ENCODE results near the gene UBE2QL1. TPM values are rescaled to one million over a fixed set of nuclear protein-coding genes. Genes with fewer than 3 reads are reported as not detected.

The UBE2QL1 gene
- total and polyA plus RNA-seq, 2 donors (not counting 1 experiment from before 2014, with no cell fraction given), result 0.33 to 1.7 TPM

- Histone ChIP-seq H3K4me2 (replicated peaks; ENCODE audit: low read depth, low read length, poor library complexity, severe bottlenecking) (peak overlapping the region; percentile 79), H3K9ac (ENCODE audit: low read length) (peak overlapping the region; percentile 46), H3K4me1 (ENCODE audit: control insufficient read depth in 2 of 2, insufficient read depth in 2 of 2, low read length in 2 of 2) (peaks cover 10 to 14% of the 10 kb centered on the region in 2 donors), H3K27me3 (replicated peaks in 1 of 4; ENCODE audit: control extremely low read depth in 1 of 4, control insufficient read depth in 3 of 4, insufficient read depth in 4 of 4, low read length in 3 of 4) (peaks cover 0 to 35% (median 19%) of the 10 kb centered on the region in 4 experiments), H3K36me3 (replicated peaks in 1 of 2; ENCODE audit: control extremely low read depth in 1 of 2, control insufficient read depth in 1 of 2, extremely low read depth in 1 of 2, insufficient read depth in 2 of 2, low read length in 1 of 2) (no peaks in the 10 kb centered on the region), H3K79me2 (ENCODE audit: control insufficient read depth, insufficient read depth, low read length) (no peaks in the 10 kb centered on the region), H3K4me3 (ENCODE audit: control extremely low read depth in 1 of 5, extremely low read depth in 1 of 5, insufficient read depth in 1 of 5, low read depth in 2 of 5, low read length in 4 of 5) (peak overlapping the region in 2 of 5 experiments; percentile 41 to 59), H3K27ac (ENCODE audit: low read length in 2 of 2) (no peak overlapping the region), H3K9me3 (ENCODE audit: control extremely low read depth in 1 of 3, control insufficient read depth in 2 of 3, insufficient read depth in 1 of 3, low read length in 2 of 3) (peaks cover 0 to 19% (median 0%) of the 10 kb centered on the region in 3 donors), H4K20me1 (ENCODE audit: control insufficient read depth, insufficient read depth, low read length, poor library complexity, severe bottlenecking) (no peaks in the 10 kb centered on the region), H2AFZ (ENCODE audit: insufficient read depth, low read depth, low read length, poor library complexity, severe bottlenecking) (peak overlapping the region; percentile 43)
- WGBS (ENCODE audit: insufficient coverage), result 14% methylated on average over 9 of the region's 15 CpGs
- Mint-ChIP-seq H3K27me3 (peaks cover 42% of the 10 kb centered on the region), H3K9me3 (ENCODE audit: insufficient read depth) (no peaks in the 10 kb centered on the region), H3K4me3 (peak overlapping the region; percentile 83), H3K27ac (peak overlapping the region; percentile 10), H3K4me1 (peaks cover 14% of the 10 kb centered on the region)
- CTCF ChIA-PET, result interaction anchor here (0.7 kb wide), 1 partner anchor 69 kb away, joined by 5 read pairs; no protein-coding TSS in a partner anchor
- DNase-seq (no peak), ATAC-seq (ENCODE audit: low read depth) (no peak)
- POLR2A ChIA-PET, result interaction anchor here (0.7 kb wide), 1 partner anchor 196 kb away, joined by 7 read pairs; no protein-coding TSS in a partner anchor
- intact Hi-C loops (cut with micrococcal nuclease), result loop anchor here (2.0 kb wide), 1 partner anchor 35 kb away; no protein-coding TSS in a partner anchor
- TF ChIP-seq EZH2 (IDR thresholded peaks at IDR 0.05; ENCODE audit: borderline replicate concordance, insufficient read depth, low read depth, low read length, poor library complexity, severe bottlenecking), result no peak
- TF ChIP-seq, protein P1, sequence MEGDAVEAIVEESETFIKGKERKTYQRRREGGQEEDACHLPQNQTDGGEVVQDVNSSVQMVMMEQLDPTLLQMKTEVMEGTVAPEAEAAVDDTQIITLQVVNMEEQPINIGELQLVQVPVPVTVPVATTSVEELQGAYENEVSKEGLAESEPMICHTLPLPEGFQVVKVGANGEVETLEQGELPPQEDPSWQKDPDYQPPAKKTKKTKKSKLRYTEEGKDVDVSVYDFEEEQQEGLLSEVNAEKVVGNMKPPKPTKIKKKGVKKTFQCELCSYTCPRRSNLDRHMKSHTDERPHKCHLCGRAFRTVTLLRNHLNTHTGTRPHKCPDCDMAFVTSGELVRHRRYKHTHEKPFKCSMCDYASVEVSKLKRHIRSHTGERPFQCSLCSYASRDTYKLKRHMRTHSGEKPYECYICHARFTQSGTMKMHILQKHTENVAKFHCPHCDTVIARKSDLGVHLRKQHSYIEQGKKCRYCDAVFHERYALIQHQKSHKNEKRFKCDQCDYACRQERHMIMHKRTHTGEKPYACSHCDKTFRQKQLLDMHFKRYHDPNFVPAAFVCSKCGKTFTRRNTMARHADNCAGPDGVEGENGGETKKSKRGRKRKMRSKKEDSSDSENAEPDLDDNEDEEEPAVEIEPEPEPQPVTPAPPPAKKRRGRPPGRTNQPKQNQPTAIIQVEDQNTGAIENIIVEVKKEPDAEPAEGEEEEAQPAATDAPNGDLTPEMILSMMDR (IDR thresholded peaks at IDR 0.05), result no peak
These were observed 953 bp downstream of the UBE2QL1 start for GRCh38 chr5:6449465-6450158.

GRCh38 chr5:6450319-6450833 lies 1.7 kb downstream of the UBE2QL1 start:
- no peak for TF ChIP-seq EZH2 (IDR thresholded peaks at IDR 0.05; ENCODE audit: borderline replicate concordance, insufficient read depth, low read depth, low read length, poor library complexity, severe bottlenecking)
- TF ChIP-seq, protein P1 (IDR thresholded peaks at IDR 0.05), result no peak
- ChIA-PET POLR2A (no interaction called here), CTCF (no interaction called here)
- peaks cover 14% of the 10 kb centered on the region for H3K4me1 Mint-ChIP-seq
- H3K27ac Mint-ChIP-seq, result no peak overlapping the region
- H3K79me2 ChIP-seq (ENCODE audit: control insufficient read depth, insufficient read depth, low read length), result no peaks in the 10 kb centered on the region
- no peaks in the 10 kb centered on the region for H3K9me3 Mint-ChIP-seq (ENCODE audit: insufficient read depth)
- intact Hi-C loops (cut with micrococcal nuclease), result no loop called here
- peaks cover 0 to 19% (median 0%) of the 10 kb centered on the region in 3 donors for H3K9me3 ChIP-seq (ENCODE audit: control extremely low read depth in 1 of 3, control insufficient read depth in 2 of 3, insufficient read depth in 1 of 3, low read length in 2 of 3)
- H3K27me3 ChIP-seq (replicated peaks in 1 of 4; ENCODE audit: control extremely low read depth in 1 of 4, control insufficient read depth in 3 of 4, insufficient read depth in 4 of 4, low read length in 3 of 4), result peaks cover 0 to 37% (median 20%) of the 10 kb centered on the region in 4 experiments
- H3K4me3 Mint-ChIP-seq, result peak overlapping the region; percentile 83
- no peak overlapping the region for H2AFZ ChIP-seq (ENCODE audit: insufficient read depth, low read depth, low read length, poor library complexity, severe bottlenecking)
- H4K20me1 ChIP-seq (ENCODE audit: control insufficient read depth, insufficient read depth, low read length, poor library complexity, severe bottlenecking), result no peaks in the 10 kb centered on the region
- no peak overlapping the region for H3K27ac ChIP-seq (ENCODE audit: low read length in 2 of 2)
- H3K4me1 ChIP-seq (ENCODE audit: control insufficient read depth in 2 of 2, insufficient read depth in 2 of 2, low read length in 2 of 2), result peaks cover 10 to 14% of the 10 kb centered on the region in 2 donors
- H3K4me2 ChIP-seq (replicated peaks; ENCODE audit: low read depth, low read length, poor library complexity, severe bottlenecking), result no peak overlapping the region
- H3K27me3 Mint-ChIP-seq, result peaks cover 49% of the 10 kb centered on the region
- ATAC-seq (ENCODE audit: low read depth), result no peak
- DNase-seq, result no peak
- H3K36me3 ChIP-seq (replicated peaks in 1 of 2; ENCODE audit: control extremely low read depth in 1 of 2, control insufficient read depth in 1 of 2, extremely low read depth in 1 of 2, insufficient read depth in 2 of 2, low read length in 1 of 2), result no peaks in the 10 kb centered on the region
- 82% methylated on average over 7 of the region's 9 CpGs for WGBS (ENCODE audit: insufficient coverage)
- no peak overlapping the region for H3K9ac ChIP-seq (ENCODE audit: low read length)
- H3K4me3 ChIP-seq (ENCODE audit: control extremely low read depth in 1 of 5, extremely low read depth in 1 of 5, insufficient read depth in 1 of 5, low read depth in 2 of 5, low read length in 4 of 5), result no peak overlapping the region
